Measurements from ENCODE around the gene MACROD1.

The MACROD1 gene

GRCh38 chr11:64081745-64082442, 84.0 kb downstream of the MACROD1 start:
- Histone ChIP-seq H3K4me1 (ENCODE audit: control insufficient read depth, low read depth, low read length) (no peaks in the 10 kb centered on the region), H3K36me3 (ENCODE audit: control insufficient read depth, low read depth, low read length) (no peaks in the 10 kb centered on the region), H3K27ac (ENCODE audit: low read length) (no peak overlapping the region), H3K4me3 (ENCODE audit: low read length) (no peak overlapping the region), H3K9me3 (ENCODE audit: control insufficient read depth, low read depth, low read length) (no peaks in the 10 kb centered on the region), H3K9ac (ENCODE audit: low read length) (no peak overlapping the region), H3K27me3 (ENCODE audit: control insufficient read depth, insufficient read depth, low read length) (peaks cover 66% of the 10 kb centered on the region)

- no peaks in the 10 kb centered on the region for H3K9me3 ChIP-seq (ENCODE audit: control insufficient read depth, low read depth, low read length)
- H3K27ac ChIP-seq (ENCODE audit: low read length), result no peak overlapping the region
- H3K36me3 ChIP-seq (ENCODE audit: control insufficient read depth, low read depth, low read length), result no peaks in the 10 kb centered on the region
- no peaks in the 10 kb centered on the region for H3K4me1 ChIP-seq (ENCODE audit: control insufficient read depth, low read depth, low read length)
- H3K9ac ChIP-seq (ENCODE audit: low read length), result no peak overlapping the region
- H3K27me3 ChIP-seq (ENCODE audit: control insufficient read depth, insufficient read depth, low read length), result peaks cover 75% of the 10 kb centered on the region
- no peak overlapping the region for H3K4me3 ChIP-seq (ENCODE audit: low read length)
Observed at GRCh38 chr11:64080390-64080789, 85.5 kb downstream of the MACROD1 start.

DNA sequence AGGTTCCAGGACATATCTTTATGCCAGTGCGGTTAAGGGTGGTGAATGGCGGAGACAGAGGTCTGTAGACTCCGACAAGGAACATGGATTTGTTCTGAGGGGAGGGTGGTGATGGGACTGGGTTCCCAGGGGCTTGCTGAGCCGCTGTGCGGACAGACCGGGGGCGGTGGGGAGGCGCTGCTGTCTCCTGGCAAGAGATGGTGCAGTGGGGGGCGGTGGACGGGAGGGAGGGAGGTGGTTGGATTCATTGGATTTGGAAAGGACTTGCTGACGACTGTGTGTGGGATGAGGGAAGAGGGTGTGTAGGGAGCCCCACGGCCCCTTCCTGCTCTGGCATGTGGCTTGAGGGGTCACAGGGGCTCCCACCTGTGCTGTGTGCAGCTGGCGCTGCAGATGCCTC, 87.0 kb downstream of the MACROD1 start:
- Histone ChIP-seq H3K9me3 (ENCODE audit: control insufficient read depth, low read depth, low read length) (no peaks in the 10 kb centered on the region), H3K9ac (ENCODE audit: low read length) (no peak overlapping the region), H3K36me3 (ENCODE audit: control insufficient read depth, low read depth, low read length) (no peaks in the 10 kb centered on the region), H3K4me1 (ENCODE audit: control insufficient read depth, low read depth, low read length) (no peaks in the 10 kb centered on the region), H3K4me3 (ENCODE audit: low read length) (no peak overlapping the region), H3K27ac (ENCODE audit: low read length) (no peak overlapping the region), H3K27me3 (ENCODE audit: control insufficient read depth, insufficient read depth, low read length) (peaks cover 90% of the 10 kb centered on the region)

DNA sequence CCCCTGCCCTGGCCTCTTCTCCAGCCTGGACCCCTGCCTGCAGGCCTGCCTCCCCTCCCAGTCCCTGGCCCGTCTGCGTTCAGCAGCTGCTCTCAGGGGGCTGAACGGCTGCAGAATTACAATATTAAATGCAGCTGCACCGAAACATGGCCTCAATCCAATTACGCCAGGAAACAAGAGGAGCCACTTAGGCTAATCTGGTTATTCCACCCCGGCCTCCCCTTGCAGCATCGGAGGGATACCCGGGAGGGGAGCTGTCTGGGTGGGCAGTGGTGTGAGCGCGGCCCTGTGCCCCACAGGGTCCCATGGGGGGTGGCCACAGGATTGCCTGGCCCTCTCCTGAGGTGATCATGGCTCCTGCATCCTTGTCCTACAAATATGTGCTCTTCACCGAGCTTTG, 87.6 kb downstream of the MACROD1 start:
- Histone ChIP-seq H3K4me1 (ENCODE audit: control insufficient read depth, low read depth, low read length) (no peaks in the 10 kb centered on the region), H3K9me3 (ENCODE audit: control insufficient read depth, low read depth, low read length) (no peaks in the 10 kb centered on the region), H3K9ac (ENCODE audit: low read length) (no peak overlapping the region), H3K4me3 (ENCODE audit: low read length) (no peak overlapping the region), H3K36me3 (ENCODE audit: control insufficient read depth, low read depth, low read length) (no peaks in the 10 kb centered on the region), H3K27me3 (ENCODE audit: control insufficient read depth, insufficient read depth, low read length) (peaks cover 96% of the 10 kb centered on the region), H3K27ac (ENCODE audit: low read length) (no peak overlapping the region)

DNA sequence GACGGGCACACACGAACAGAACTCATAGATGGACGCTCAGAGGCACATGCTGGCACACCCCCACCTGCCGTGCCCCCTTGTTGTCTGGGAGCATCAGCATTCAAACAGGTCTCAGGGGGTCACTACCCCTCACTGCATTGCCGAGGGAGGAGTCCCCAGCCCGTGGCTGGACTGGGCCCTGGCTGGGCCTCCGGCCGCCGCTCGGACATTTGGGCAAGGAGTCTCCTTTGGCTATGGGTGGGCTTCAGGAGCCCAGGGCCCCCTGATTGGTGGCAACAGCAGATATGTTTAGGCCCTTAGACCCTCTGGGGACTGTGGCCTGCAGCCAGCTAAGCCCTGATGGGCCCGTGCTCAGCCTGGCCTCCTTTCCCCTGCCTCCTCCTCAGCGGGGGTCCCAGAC, 88.3 kb downstream of the MACROD1 start:
- Histone ChIP-seq H3K27me3 (ENCODE audit: control insufficient read depth, insufficient read depth, low read length) (peaks cover 99% of the 10 kb centered on the region), H3K9ac (ENCODE audit: low read length) (no peak overlapping the region), H3K4me3 (ENCODE audit: low read length) (no peak overlapping the region), H3K9me3 (ENCODE audit: control insufficient read depth, low read depth, low read length) (no peaks in the 10 kb centered on the region), H3K27ac (ENCODE audit: low read length) (no peak overlapping the region), H3K36me3 (ENCODE audit: control insufficient read depth, low read depth, low read length) (no peaks in the 10 kb centered on the region), H3K4me1 (ENCODE audit: control insufficient read depth, low read depth, low read length) (no peaks in the 10 kb centered on the region)

- Histone ChIP-seq H3K9ac (ENCODE audit: low read length) (no peak overlapping the region), H3K27ac (ENCODE audit: low read length) (no peak overlapping the region), H3K9me3 (ENCODE audit: control insufficient read depth, low read depth, low read length) (no peaks in the 10 kb centered on the region), H3K27me3 (ENCODE audit: control insufficient read depth, insufficient read depth, low read length) (peaks cover 97% of the 10 kb centered on the region), H3K36me3 (ENCODE audit: control insufficient read depth, low read depth, low read length) (no peaks in the 10 kb centered on the region), H3K4me3 (ENCODE audit: low read length) (no peak overlapping the region), H3K4me1 (ENCODE audit: control insufficient read depth, low read depth, low read length) (no peaks in the 10 kb centered on the region)
Observed at GRCh38 chr11:64076758-64077157, 89.2 kb downstream of the MACROD1 start.

DNA sequence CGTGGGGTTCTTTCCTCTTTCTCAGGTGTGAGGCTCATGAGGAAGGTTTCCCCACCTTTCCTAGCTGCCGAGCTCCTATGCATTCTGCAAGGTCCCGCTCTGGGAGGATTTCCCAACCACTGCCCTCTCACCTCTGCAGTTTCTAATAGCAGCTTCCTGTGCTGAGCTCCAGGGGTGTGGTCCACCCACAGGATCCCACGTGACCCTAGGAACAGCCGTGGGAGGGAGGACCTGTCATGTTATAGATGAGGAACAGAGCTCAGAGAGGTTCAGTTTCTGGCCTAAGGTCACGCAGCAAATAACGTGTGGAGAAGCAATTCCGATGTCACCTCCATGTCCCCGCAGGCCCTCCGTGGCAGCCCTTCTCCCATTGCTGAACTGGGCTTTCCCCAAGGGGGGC, 91.7 kb downstream of the MACROD1 start:
- no peak overlapping the region for H3K27ac ChIP-seq (ENCODE audit: low read length)

GRCh38 chr11:64073542-64073941, 92.4 kb downstream of the MACROD1 start:
- Histone ChIP-seq H3K36me3 (ENCODE audit: control insufficient read depth, low read depth, low read length) (no peaks in the 10 kb centered on the region), H3K4me1 (ENCODE audit: control insufficient read depth, low read depth, low read length) (peaks cover 6% of the 10 kb centered on the region), H3K4me3 (ENCODE audit: low read length) (no peak overlapping the region), H3K9ac (ENCODE audit: low read length) (no peak overlapping the region), H3K9me3 (ENCODE audit: control insufficient read depth, low read depth, low read length) (no peaks in the 10 kb centered on the region), H3K27ac (ENCODE audit: low read length) (no peak overlapping the region), H3K27me3 (ENCODE audit: control insufficient read depth, insufficient read depth, low read length) (peaks cover 94% of the 10 kb centered on the region)

More for the DNA sequence above, 91.7 kb downstream of the MACROD1 start:
- H3K36me3 ChIP-seq (ENCODE audit: control insufficient read depth, low read depth, low read length), result no peaks in the 10 kb centered on the region
- H3K27me3 ChIP-seq (ENCODE audit: control insufficient read depth, insufficient read depth, low read length), result peaks cover 97% of the 10 kb centered on the region
- no peak overlapping the region for H3K4me3 ChIP-seq (ENCODE audit: low read length)
- H3K9me3 ChIP-seq (ENCODE audit: control insufficient read depth, low read depth, low read length), result no peaks in the 10 kb centered on the region
- peaks cover 6% of the 10 kb centered on the region for H3K4me1 ChIP-seq (ENCODE audit: control insufficient read depth, low read depth, low read length)
- H3K9ac ChIP-seq (ENCODE audit: low read length), result no peak overlapping the region

DNA sequence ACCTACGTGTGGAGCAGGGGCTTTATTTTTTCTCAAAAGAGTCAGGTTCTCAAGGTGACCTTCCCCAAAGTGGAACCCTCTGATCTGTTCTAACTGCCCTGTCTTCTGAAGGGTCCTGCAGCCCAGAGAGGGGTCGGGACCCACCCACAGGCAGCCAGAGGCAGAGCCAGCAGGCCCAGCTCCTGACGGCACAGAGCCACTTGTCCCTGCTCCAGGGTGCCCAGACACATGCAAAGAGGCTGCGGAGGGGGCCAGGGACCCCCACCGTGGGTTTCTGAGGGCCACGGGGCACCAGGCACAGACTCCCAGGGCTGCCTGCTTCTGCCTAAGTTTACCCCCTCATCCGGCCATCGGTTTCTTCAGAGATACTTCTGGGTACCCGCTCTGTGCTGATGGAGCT, 93.0 kb downstream of the MACROD1 start:
- no peak overlapping the region for H3K27ac ChIP-seq (ENCODE audit: low read length)
- peaks cover 92% of the 10 kb centered on the region for H3K27me3 ChIP-seq (ENCODE audit: control insufficient read depth, insufficient read depth, low read length)
- H3K9ac ChIP-seq (ENCODE audit: low read length), result no peak overlapping the region
- no peaks in the 10 kb centered on the region for H3K36me3 ChIP-seq (ENCODE audit: control insufficient read depth, low read depth, low read length)
- peaks cover 6% of the 10 kb centered on the region for H3K4me1 ChIP-seq (ENCODE audit: control insufficient read depth, low read depth, low read length)
- no peak overlapping the region for H3K4me3 ChIP-seq (ENCODE audit: low read length)
- H3K9me3 ChIP-seq (ENCODE audit: control insufficient read depth, low read depth, low read length), result no peaks in the 10 kb centered on the region

DNA sequence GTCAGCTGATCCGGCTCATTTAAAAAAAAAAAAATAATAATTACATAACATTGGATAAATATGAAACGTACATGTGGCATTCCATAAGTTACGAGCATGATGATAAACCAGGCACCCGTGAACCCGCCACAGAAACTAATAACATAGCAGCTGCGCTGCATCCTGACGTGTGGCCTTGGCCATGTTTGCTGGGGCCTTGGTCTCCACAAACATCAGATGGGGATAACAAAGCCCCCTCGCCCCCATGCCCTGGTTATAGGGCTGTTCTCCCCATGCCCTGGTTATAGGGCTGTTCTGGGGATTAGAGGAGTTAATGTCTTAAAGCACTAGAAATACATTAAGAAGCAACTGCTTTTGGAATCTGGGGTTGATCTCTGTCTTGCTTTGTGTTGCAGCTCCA, 93.5 kb downstream of the MACROD1 start:
- H3K27ac ChIP-seq (ENCODE audit: low read length), result no peak overlapping the region
- H3K9me3 ChIP-seq (ENCODE audit: control insufficient read depth, low read depth, low read length), result no peaks in the 10 kb centered on the region
- H3K9ac ChIP-seq (ENCODE audit: low read length), result no peak overlapping the region
- no peak overlapping the region for H3K4me3 ChIP-seq (ENCODE audit: low read length)
- H3K4me1 ChIP-seq (ENCODE audit: control insufficient read depth, low read depth, low read length), result peaks cover 6% of the 10 kb centered on the region
- H3K36me3 ChIP-seq (ENCODE audit: control insufficient read depth, low read depth, low read length), result no peaks in the 10 kb centered on the region
- H3K27me3 ChIP-seq (ENCODE audit: control insufficient read depth, insufficient read depth, low read length), result peaks cover 92% of the 10 kb centered on the region

- H3K4me3 ChIP-seq (ENCODE audit: low read length), result no peak overlapping the region
- no peak overlapping the region for H3K9ac ChIP-seq (ENCODE audit: low read length)
- H3K27ac ChIP-seq (ENCODE audit: low read length), result no peak overlapping the region
- peaks cover 6% of the 10 kb centered on the region for H3K4me1 ChIP-seq (ENCODE audit: control insufficient read depth, low read depth, low read length)
- H3K36me3 ChIP-seq (ENCODE audit: control insufficient read depth, low read depth, low read length), result no peaks in the 10 kb centered on the region
- peaks cover 92% of the 10 kb centered on the region for H3K27me3 ChIP-seq (ENCODE audit: control insufficient read depth, insufficient read depth, low read length)
- H3K9me3 ChIP-seq (ENCODE audit: control insufficient read depth, low read depth, low read length), result no peaks in the 10 kb centered on the region
Observed at GRCh38 chr11:64071849-64072248, 94.1 kb downstream of the MACROD1 start.

- Histone ChIP-seq H3K27me3 (ENCODE audit: control insufficient read depth, insufficient read depth, low read length) (peaks cover 83% of the 10 kb centered on the region), H3K9me3 (ENCODE audit: control insufficient read depth, low read depth, low read length) (no peaks in the 10 kb centered on the region), H3K4me3 (ENCODE audit: low read length) (no peak overlapping the region), H3K27ac (ENCODE audit: low read length) (no peak overlapping the region), H3K4me1 (ENCODE audit: control insufficient read depth, low read depth, low read length) (peaks cover 6% of the 10 kb centered on the region), H3K9ac (ENCODE audit: low read length) (no peak overlapping the region), H3K36me3 (ENCODE audit: control insufficient read depth, low read depth, low read length) (no peaks in the 10 kb centered on the region)
Observed at GRCh38 chr11:64070314-64070681, 95.6 kb downstream of the MACROD1 start.

All from iPS-18a (cell line).